Testis (tissue), 3 donors: ENCODE results near the gene SMCO1. TPM values are rescaled to one million over a fixed set of nuclear protein-coding genes. Genes with fewer than 3 reads are reported as not detected.

Source experiments
- DNase-seq: peaks from one replicate; pipeline ENCODE4 v3.0.0-alpha.2; 2019
- H3K27ac ChIP-seq, 2 donors: fragments of 200-600 bp; sonication (generic); one replicate each; pipeline ENCODE4 v1.5.1; 2019
- H3K27me3 ChIP-seq: fragments of 200-600 bp; sonication (generic); one replicate; pipeline ENCODE4 v1.5.1; 2019
- H3K36me3 ChIP-seq: fragments of 200-600 bp; sonication (generic); one replicate; pipeline ENCODE4 v1.5.1; 2017; ENCODE audit warnings: low read depth; ENCODE audit errors: missing control alignments
- H3K4me1 ChIP-seq: fragments of 200-600 bp; sonication (generic); one replicate; pipeline ENCODE4 v1.5.1; 2019
- H3K4me3 ChIP-seq, 2 donors: fragments of 200-600 bp; sonication (generic); one replicate each; pipeline ENCODE4 v1.5.1; 2017 to 2019
- H3K9me3 ChIP-seq: fragments of 200-600 bp; sonication (generic); one replicate; pipeline ENCODE4 v1.5.1; 2017
- POLR2A ChIP-seq: fragments of 450-650 bp; IDR thresholded peaks from one replicate; pipeline ENCODE4 v1.6.1; 2017; ENCODE audit warnings: antibody characterized with exemption, mild to moderate bottlenecking, moderate library complexity
- WGBS, 2 donors: methylation state at CpG; one replicate each; pipeline ENCODE4 v1.1.5; 2018; 5-methylcytosine and 5-hydroxymethylcytosine counted together
- intact Hi-C: fragments of 100-400 bp; cut with DNase I; formaldehyde crosslinking; loops from one replicate; pipeline ENCODE4 v1.15.1; 2023; ENCODE audit warnings: low total_unique reads
- polyA plus RNA-seq: library from polyadenylated mRNA; stranded (reverse); fragments of 350-450 nt; fragmentation: Illumina TruSeq; extraction: RNeasy Lipid Tissue Mini Kit (QIAGEN cat#74804); gene quantifications from one replicate; pipeline ENCODE4 v1.2.3, GENCODE V29; 2014; ENCODE audit warnings: low read depth, low replicate concordance; ENCODE audit not compliant: insufficient read depth
- total RNA-seq, 2 donors: library from RNA; depleted of rRNA; stranded (reverse); fragments of >200 nt; gene quantifications; one replicate each; pipeline ENCODE4 v1.2.3, GENCODE V29; 2016
- TF ChIP-seq, protein P1 (sequence below), 3 experiments: fragments of 450-650 bp in 2 of 3; fragments of 200-600 bp in 1 of 3; sonication (generic) in 1 of 3; IDR thresholded peaks; one replicate each; pipeline ENCODE4 v1.5.1; 2016 to 2019; ENCODE audit warnings: antibody characterized with exemption in 3 of 3, mild to moderate bottlenecking in 2 of 3, moderate library complexity in 1 of 3

The SMCO1 gene
- total and polyA plus RNA-seq, 3 donors from 2014 or later = 0.24 to 0.91 (median 0.25) TPM

DNA sequence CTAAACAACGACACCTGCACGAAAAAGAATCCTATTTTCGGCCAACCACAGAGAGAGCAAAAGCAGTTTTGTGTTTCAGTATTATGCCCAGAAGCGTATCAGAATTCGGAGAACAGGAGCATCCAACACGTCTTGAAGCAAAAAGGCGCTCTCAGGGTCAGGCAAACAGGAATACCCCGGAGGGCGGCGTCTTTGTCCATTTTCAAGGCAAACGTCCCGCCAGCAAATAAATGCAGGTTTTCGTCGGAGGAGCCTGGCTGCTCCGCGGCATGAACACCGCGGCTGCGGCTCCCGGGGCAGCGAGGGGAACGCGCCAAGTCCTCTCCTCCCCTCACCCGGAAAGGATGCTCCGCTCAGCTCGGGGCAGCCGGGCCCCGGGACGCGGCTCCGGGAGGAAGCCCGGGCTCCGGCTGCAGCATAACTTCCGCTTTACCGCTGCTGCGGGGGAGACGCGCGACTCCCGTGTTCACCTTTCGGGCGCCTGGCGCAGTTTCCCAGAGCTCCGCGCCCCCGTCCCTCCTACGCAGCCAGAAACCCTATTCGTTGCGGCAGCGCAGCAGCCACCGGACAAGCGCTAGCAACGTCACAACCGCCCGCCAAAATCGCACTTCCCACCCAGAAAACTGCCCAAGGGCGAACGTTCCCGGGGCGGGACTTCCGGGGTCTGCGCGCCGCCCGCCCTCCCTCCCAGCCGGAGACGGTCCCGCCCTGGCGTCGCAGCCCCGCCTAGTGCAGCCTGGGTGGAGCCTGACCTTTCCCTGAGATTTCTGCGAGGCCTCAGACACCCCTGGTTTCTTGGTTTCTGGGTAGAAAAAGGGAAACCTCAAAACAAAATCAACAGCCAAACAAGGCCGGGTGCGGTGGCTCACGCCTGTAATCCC, 11.7 kb downstream of the SMCO1 start, which contains the start of gene RNF168:
Gene RNF168 (minus strand): TSS at position 573 of the 881 bp plus-strand sequence. CDS start 595 bp downstream, outside the sequence.
- TF ChIP-seq POLR2A = no peak
- TF ChIP-seq, protein P1, sequence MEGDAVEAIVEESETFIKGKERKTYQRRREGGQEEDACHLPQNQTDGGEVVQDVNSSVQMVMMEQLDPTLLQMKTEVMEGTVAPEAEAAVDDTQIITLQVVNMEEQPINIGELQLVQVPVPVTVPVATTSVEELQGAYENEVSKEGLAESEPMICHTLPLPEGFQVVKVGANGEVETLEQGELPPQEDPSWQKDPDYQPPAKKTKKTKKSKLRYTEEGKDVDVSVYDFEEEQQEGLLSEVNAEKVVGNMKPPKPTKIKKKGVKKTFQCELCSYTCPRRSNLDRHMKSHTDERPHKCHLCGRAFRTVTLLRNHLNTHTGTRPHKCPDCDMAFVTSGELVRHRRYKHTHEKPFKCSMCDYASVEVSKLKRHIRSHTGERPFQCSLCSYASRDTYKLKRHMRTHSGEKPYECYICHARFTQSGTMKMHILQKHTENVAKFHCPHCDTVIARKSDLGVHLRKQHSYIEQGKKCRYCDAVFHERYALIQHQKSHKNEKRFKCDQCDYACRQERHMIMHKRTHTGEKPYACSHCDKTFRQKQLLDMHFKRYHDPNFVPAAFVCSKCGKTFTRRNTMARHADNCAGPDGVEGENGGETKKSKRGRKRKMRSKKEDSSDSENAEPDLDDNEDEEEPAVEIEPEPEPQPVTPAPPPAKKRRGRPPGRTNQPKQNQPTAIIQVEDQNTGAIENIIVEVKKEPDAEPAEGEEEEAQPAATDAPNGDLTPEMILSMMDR (IDR thresholded peaks at IDR 0.05) = peak in 1 of 3 experiments; percentile 3
- peaks cover 7% of the 10 kb centered on the region for H3K4me1 ChIP-seq
- peak within 1 kb of the TSS; percentile 87 to 92 for H3K27ac ChIP-seq
- 0 to 1% methylated on average over 5 to 62 of the region's 75 CpGs for WGBS, 2 donors
- DNase-seq = peak; percentile 97
- no peaks in the 10 kb centered on the region for H3K9me3 ChIP-seq
- peak within 1 kb of the TSS; percentile 79 to 99 for H3K4me3 ChIP-seq
- H3K36me3 ChIP-seq = no peaks in the 10 kb centered on the region
- H3K27me3 ChIP-seq = no peaks in the 10 kb centered on the region
- intact Hi-C loops = no loop called here

DNA sequence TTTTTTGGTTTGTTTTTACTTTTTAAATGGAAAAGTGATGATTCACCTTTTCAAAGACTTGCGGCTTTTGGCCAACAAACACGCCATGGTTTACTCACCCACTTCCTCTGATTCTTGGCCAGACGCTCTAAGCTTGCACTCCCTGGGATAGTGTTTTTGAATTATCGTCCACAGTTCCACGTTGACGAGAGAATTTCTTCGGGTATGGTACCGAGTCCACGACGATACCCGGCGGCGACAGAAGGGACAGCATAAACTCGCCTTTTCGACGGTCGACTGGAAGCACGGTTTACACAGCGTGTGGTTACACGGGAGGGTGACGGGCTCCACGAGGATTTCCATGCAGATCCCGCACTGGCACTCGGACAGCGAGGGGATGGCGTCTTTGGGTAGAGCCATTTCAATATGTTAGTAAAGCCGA, 12.4 kb downstream of the SMCO1 start:
- 0% methylated on average over 27 of the region's 27 CpGs for WGBS, 2 donors
- Histone ChIP-seq H3K27me3 (no peaks in the 10 kb centered on the region), H3K4me3 (peak overlapping the region; percentile 79 to 99), H3K4me1 (peaks cover 7% of the 10 kb centered on the region), H3K27ac (peak overlapping the region; percentile 87 to 92), H3K9me3 (no peaks in the 10 kb centered on the region), H3K36me3 (no peaks in the 10 kb centered on the region)
- no peak for TF ChIP-seq POLR2A
- intact Hi-C loops = no loop called here
- DNase-seq = peak; percentile 68

- 21 to 23% methylated on average over 14 of the region's 14 CpGs for WGBS, 2 donors
- Histone ChIP-seq H3K27ac (peak overlapping the region in 1 of 2 donors; percentile 19), H3K36me3 (no peaks in the 10 kb centered on the region), H3K4me1 (peaks cover 7% of the 10 kb centered on the region), H3K4me3 (peak overlapping the region; percentile 79 to 99), H3K27me3 (no peaks in the 10 kb centered on the region), H3K9me3 (no peaks in the 10 kb centered on the region)
- TF ChIP-seq, protein P1 (IDR thresholded peaks at IDR 0.05) = no peak
- no peak for TF ChIP-seq POLR2A
- intact Hi-C loops = no loop called here
- DNase-seq = peak; percentile 29
Measured at GRCh38 chr3:196501316-196502044, 13.7 kb downstream of the SMCO1 start.

DNA sequence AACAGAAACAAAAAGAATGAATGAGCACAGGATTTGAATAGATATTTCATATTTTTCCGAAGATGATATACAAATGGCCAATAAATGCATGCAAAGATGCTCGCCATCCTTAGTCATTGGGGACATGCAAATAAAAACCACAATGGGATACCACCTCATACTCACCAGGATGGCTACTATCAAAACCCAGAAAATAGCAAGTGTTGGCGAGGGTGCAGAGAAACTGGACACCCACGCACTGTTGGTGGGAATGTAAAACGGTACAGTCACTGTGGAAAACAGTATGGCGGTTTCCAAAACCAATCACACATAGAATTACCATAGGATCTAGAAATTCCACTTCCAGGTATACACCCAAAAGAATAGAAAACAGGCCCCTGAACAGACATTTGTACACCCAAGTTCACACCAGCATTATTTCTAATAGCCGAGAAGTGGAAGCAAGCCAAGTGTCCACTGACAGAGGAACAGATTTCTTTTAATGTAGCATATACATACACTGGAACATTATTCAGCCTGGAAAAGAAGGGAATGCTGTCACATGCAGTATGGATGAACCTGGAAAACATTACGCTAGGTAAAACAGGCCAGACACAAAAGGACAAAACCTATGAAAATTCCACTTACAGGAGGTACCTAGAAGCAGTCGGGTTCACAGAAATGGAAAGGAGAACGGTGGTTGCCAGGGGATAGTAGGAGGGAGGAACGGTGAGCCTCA, 15.2 kb downstream of the SMCO1 start:
- no peaks in the 10 kb centered on the region for H3K36me3 ChIP-seq
- peaks cover 7% of the 10 kb centered on the region for H3K4me1 ChIP-seq
- WGBS, 2 donors = 49 to 72% methylated on average over 11 of the region's 11 CpGs
- no peak for TF ChIP-seq POLR2A
- TF ChIP-seq, protein P1 (IDR thresholded peaks at IDR 0.05) = no peak
- H3K27me3 ChIP-seq = no peaks in the 10 kb centered on the region
- H3K4me3 ChIP-seq = peak overlapping the region; percentile 79 to 99
- no peaks in the 10 kb centered on the region for H3K9me3 ChIP-seq
- no peak for DNase-seq
- H3K27ac ChIP-seq = no peak overlapping the region
- intact Hi-C loops = no loop called here

- H3K4me1 ChIP-seq = peaks cover 7% of the 10 kb centered on the region
- intact Hi-C loops = no loop called here
- H3K9me3 ChIP-seq = no peaks in the 10 kb centered on the region
- no peak overlapping the region for H3K4me3 ChIP-seq
- WGBS, 2 donors = 65 to 71% methylated on average over 5 of the region's 5 CpGs
- H3K27ac ChIP-seq = no peak overlapping the region
- no peaks in the 10 kb centered on the region for H3K36me3 ChIP-seq
- H3K27me3 ChIP-seq = no peaks in the 10 kb centered on the region
- no peak for DNase-seq
- TF ChIP-seq POLR2A = no peak
- TF ChIP-seq, protein P1 (IDR thresholded peaks at IDR 0.05) = no peak
Measured at GRCh38 chr3:196499061-196499460, 16.1 kb downstream of the SMCO1 start.
